HG03060 (cell line): ENCODE measurements around the gene HOXA13.

Experiments used
- ATAC-seq: cut with Tn5 transposase; IDR thresholded peaks from one replicate; pipeline ENCODE4 v1.9.1; 2021; ENCODE audit warnings: low read depth, moderate number of reproducible peaks; ENCODE audit not compliant: unreplicated experiment

Gene HOXA13

GRCh38 chr7:27172315-27172774 is 27.5 kb downstream of the HOXA13 start:
- ATAC-seq = no peak

- no peak for ATAC-seq
Measured at GRCh38 chr7:27171637-27172314, 28.1 kb downstream of the HOXA13 start.

GRCh38 chr7:27171325-27171636 is 28.6 kb downstream of the HOXA13 start:
- no peak for ATAC-seq

- ATAC-seq = no peak
Measured at GRCh38 chr7:27170426-27171324, 29.2 kb downstream of the HOXA13 start.

GRCh38 chr7:27169658-27170425 is 30.0 kb downstream of the HOXA13 start:
- ATAC-seq = no peak

DNA sequence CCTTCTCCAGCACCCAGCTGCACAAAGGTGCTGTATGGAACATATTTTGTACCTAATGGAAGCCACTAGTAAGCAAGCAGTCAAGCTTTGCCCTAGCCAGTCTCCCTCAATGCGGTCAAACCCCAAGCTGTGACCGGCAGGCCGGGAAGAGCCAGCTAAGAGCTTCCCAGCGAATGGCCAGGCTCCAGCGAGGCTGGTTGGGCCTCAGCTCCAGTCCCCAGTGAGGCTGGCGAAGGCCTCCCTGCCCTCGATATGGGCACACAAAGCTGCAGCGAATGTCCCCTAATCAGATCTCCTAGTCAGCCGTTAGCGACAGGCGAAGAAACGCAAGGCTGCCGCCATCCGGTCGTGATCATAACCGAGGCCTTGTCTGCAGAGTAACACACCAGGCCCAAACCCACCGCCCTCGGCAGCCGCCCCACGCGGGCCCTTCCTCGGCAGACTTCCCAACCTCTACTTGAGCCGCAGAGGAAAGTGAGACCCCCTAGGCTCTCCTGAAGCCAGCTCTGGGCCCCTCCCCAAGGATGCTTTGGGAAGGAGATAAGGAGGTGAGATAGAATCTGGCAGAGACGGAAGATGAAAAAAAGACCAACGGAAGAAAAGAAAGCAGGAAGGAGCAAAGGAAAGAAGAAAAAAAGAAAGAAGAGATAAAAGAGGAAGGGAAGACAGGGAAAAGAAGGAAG is 31.5 kb downstream of the HOXA13 start:
- ATAC-seq = no peak

DNA sequence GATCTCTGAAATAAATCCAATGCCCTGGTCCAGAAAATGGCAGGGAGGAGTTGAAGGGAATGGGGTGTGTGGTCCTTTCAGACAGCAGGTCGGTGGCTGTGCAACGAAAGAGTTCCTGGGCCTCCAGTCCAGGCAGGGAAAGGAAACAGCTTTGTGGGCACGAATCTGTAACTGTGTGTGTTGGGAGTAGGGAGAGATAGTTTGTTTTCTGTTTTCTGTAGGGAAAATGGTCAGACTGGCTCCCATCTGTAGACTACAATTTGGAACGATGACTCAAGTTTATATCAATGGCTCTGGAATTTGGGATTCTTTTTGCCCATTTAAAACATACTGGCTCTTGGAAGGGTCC is 32.0 kb downstream of the HOXA13 start:
- no peak for ATAC-seq

GRCh38 chr7:27166531-27167505 is 33.1 kb downstream of the HOXA13 start:
- ATAC-seq = no peak

- ATAC-seq = no peak
Measured at GRCh38 chr7:27165996-27166530, 33.8 kb downstream of the HOXA13 start.

DNA sequence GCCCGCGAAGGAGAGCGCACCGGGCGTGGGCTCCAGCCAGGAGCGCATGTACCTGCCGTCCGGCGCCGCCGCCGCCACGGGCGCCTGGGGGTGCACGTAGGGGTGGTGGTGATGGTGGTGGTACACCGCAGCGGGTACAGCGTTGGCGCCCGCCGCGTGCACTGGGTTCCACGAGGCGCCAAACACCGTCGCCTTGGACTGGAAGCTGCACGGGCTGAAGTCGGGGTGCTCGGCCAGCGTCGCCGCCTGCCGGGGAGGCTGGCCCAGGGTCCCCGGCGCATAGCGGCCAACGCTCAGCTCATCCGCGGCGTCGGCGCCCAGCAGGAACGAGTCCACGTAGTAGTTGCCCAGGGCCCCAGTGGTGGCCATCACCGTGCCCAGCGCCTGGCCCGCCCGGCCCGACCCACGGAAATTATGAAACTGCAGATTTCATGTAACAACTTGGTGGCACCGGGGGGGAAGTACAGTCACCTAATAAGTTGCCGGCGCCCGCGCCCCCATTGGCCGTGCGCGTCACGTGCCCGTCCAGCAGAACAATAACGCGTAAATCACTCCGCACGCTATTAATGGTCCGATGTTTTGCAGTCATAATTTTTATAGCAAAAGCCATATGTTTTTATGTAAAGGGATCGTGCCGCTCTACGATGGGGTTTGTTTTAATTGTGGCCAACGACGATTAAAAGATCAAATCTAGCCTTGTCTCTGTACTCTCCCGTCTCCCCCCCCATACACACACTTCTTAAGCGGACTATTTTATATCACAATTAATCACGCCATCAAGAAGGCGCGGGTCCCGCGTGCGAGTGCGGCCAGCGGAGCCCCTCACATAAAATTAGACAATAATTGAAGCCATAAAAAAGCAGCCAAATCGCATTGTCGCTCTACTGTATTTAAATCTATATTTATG is 34.5 kb downstream of the HOXA13 start, which contains the start of gene HOXA9:
Gene HOXA9 (minus strand): TSS at position 449 of the 907 bp plus-strand sequence. CDS start 80 bp downstream, at position 369.
- ATAC-seq = no peak

DNA sequence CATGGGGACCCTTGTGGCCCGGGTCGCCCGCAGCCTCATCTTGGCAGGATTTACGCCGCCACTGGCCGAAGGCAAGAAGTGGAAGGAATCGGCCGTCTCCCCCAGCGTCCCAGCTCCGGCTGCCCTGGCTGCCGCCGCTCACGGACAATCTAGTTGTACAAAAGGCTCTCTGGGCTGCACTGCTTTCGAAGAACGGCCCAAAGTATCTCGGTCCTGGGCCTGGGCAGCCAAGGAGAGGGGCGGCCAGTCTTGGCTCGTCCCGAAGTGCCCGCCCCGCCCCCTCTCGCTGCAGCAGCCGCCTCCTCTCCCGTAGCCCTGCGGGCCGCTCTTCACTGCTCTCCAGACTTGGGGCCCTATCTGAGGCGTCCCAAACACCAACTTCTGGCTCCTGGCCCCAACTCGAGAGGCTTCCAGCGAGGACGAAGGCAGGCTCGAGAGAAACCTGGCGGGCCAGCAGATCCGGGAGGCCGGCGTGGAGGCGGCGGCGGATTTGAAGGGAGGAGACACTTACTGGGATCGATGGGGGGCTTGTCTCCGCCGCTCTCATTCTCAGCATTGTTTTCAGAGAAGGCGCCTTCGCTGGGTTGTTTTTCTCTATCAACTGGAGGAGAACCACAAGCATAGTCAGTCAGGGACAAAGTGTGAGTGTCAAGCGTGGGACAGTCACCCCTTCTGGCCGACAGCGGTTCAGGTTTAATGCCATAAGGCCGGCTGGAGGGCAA is 35.4 kb downstream of the HOXA13 start:
- no peak for ATAC-seq

DNA sequence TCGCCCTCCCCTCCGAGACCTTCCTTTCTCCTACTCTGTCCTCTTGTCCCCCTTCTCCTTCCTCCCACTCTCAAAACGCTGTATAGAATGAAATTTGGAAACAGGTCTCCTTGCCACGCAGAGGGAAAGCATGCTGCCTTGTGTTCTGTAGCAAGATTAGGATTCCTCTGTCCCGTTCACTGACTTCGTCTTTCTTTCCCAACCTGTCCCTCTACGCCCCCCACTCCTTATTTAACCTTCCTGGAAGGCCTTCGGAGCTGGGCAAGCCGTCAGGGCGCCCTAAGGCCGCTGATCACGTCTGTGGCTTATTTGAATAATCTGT is 35.9 kb downstream of the HOXA13 start:
- ATAC-seq = no peak

DNA sequence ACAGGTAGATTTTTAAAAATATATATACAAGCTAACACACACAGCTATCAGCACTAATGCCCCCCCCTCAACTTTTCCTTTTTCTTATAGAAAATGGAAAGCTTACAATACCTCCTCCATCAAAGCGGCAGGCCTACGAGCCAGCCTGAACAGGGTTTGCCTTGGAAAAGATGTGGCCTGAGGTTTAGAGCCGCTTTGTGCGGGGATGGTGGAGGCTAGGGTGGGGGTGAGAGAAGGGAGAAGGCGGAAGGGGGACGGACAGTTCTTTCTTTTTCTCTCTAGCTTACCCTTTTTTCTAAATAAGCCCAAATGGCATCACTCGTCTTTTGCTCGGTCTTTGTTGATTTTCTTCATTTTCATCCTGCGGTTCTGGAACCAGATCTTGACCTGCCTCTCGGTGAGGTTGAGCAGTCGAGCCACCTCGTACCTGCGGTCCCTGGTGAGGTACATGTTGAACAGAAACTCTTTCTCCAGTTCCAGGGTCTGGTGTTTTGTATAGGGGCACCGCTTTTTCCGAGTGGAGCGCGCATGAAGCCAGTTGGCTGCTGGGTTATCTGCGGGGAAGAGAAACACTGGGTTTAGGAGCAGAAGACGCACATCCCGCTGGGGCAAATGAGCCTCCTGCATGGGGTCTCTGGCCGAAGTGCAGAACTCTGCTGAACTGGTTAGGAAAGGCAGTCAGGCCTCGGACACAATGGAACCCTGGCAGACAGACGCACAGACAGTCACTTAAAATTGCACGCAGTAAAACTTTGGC is 36.4 kb downstream of the HOXA13 start:
- ATAC-seq = no peak

DNA sequence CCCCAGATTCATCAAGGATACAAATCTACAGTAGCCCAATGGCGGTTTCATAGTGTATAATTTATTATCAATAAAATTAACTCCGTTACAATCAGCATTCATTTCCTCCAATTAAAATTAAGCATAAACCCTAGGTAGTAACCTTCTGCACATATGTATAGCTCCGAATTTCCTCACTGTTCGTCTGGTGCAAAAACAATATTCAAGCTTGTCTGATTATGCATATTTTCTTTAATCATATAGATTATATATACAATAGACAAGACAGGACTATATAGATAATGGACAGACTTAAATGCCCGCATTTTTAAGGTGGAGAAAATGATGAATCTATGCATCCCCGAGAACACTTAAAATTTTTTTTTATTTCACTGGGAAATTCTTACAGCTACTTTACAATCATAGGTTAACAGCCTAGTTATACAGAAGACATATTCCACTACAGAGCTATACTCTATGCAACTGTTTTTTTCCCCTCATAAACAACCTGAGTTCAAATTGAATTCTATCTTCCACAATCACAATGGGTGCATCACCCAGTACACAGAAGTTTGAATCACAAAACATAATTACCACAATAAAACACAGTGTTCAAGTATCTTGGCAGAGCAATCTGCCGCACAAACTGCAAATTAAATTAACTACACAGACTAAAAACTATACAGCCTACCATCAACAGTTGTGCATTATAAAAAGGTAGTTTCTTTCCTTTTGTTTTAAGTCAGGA is 37.2 kb downstream of the HOXA13 start:
- ATAC-seq = no peak

DNA sequence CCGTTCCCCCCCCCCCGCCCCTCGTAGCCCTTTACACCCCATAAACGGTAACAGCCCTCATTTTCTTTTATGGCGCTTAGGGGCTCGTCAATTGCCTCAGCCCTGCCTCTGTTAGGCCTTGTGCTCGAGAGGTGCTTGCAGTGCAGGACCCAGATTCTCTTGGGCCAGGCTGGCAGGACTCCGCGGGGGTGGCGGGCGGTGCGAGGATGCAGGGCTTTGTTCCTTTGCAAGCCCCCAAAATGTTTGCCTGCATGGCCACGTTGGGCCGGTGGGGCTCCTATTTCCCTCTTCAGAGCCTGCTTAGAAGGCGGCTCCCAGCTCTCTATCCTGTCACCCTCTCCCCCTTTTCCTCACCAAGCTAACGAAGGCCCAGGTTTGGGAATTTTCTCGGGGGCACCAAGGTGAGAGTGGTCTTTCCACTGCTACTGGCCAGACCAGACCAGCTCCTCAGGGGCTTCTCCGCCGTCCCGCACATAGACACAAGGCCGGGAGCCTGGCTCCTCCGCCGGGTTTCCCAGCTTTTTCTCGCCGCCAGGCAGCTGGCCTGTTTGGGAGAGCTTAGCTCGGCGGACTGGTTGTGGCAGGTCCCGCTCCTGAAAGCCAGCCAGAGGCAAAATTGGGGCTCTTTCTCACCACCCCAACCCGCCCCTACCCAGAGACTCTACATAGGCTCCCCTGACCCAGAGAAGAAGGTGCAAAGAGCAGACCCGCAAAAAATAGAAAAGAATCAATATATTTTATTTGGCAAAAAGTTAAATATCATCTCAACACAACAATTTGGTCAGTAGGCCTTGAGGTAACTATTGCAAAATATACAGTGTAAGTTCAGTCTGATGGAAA is 38.0 kb downstream of the HOXA13 start:
- no peak for ATAC-seq
